Nephron (organoid): ENCODE data around the gene AURKAIP1.
"Not testable (repeated sequence)": the region's sequence is repeated elsewhere in the genome, so short reads cannot be mapped to it uniquely, and the experiment has no call there.

Experiments
- H3K27ac Mint-ChIP-seq, 3 experiments: 2 replicates each; pipeline ENCODE4 v1.8.0; 2020; ENCODE audit warnings: mixed read lengths in 3 of 3, mild to moderate bottlenecking in 2 of 3, moderate library complexity in 1 of 3
- H3K27me3 Mint-ChIP-seq: 2 replicates; pipeline ENCODE4 v1.8.0; 2021; ENCODE audit warnings: low read depth, mild to moderate bottlenecking, moderate library complexity, mixed read lengths
- H3K36me3 Mint-ChIP-seq: 2 replicates; pipeline ENCODE4 v1.8.0; 2020; ENCODE audit warnings: low read depth, mixed read lengths
- H3K4me1 Mint-ChIP-seq: 2 replicates; pipeline ENCODE4 v1.8.0; 2020; ENCODE audit warnings: mixed read lengths
- H3K4me3 Mint-ChIP-seq, 3 experiments: 2 replicates each; pipeline ENCODE4 v1.8.0; 2020; ENCODE audit warnings: mild to moderate bottlenecking in 3 of 3, mixed read lengths in 3 of 3, moderate library complexity in 2 of 3
- H3K9me3 Mint-ChIP-seq: 2 replicates; pipeline ENCODE4 v1.8.0; 2020; ENCODE audit warnings: mixed read lengths
- TF ChIP-seq, protein P1 (sequence below), 3 experiments: fragments of 200-600 bp; sonication (generic); IDR thresholded peaks; one replicate each; pipeline ENCODE4 v1.5.0; 2021; ENCODE audit warnings: antibody characterized with exemption in 3 of 3; ENCODE audit not compliant: unreplicated experiment in 3 of 3

AURKAIP1 gene

DNA sequence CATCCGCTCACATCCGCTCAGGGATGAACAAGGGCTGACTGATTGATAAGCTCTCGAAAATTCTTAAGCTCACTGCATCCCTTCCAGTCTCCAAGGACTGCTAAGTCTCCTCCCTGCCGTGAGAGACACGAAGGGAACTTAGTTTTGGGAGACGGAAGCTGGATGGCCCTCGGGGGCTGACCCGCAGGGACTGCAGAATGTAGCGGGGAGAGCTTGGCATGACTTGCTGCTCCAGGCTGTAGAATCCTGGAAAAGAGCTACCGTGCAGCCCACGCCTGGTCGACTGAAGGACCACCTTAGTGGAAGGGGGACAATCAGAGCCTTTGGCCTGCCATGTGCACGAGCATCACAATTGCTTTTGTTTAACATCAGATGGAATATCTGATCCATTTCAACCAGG lies 40.7 kb upstream of the AURKAIP1 start:
- no peak overlapping the region for H3K27ac Mint-ChIP-seq
- no peak overlapping the region for H3K4me3 Mint-ChIP-seq
- TF ChIP-seq, protein P1, sequence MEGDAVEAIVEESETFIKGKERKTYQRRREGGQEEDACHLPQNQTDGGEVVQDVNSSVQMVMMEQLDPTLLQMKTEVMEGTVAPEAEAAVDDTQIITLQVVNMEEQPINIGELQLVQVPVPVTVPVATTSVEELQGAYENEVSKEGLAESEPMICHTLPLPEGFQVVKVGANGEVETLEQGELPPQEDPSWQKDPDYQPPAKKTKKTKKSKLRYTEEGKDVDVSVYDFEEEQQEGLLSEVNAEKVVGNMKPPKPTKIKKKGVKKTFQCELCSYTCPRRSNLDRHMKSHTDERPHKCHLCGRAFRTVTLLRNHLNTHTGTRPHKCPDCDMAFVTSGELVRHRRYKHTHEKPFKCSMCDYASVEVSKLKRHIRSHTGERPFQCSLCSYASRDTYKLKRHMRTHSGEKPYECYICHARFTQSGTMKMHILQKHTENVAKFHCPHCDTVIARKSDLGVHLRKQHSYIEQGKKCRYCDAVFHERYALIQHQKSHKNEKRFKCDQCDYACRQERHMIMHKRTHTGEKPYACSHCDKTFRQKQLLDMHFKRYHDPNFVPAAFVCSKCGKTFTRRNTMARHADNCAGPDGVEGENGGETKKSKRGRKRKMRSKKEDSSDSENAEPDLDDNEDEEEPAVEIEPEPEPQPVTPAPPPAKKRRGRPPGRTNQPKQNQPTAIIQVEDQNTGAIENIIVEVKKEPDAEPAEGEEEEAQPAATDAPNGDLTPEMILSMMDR (IDR thresholded peaks at IDR 0.05; ENCODE audit: unreplicated experiment in 3 of 3) = no peak
- peaks cover 19% of the 10 kb centered on the region for H3K4me1 Mint-ChIP-seq
- H3K36me3 Mint-ChIP-seq = peaks cover 7% of the 10 kb centered on the region
- no peaks in the 10 kb centered on the region for H3K9me3 Mint-ChIP-seq
- H3K27me3 Mint-ChIP-seq = no peaks in the 10 kb centered on the region

DNA sequence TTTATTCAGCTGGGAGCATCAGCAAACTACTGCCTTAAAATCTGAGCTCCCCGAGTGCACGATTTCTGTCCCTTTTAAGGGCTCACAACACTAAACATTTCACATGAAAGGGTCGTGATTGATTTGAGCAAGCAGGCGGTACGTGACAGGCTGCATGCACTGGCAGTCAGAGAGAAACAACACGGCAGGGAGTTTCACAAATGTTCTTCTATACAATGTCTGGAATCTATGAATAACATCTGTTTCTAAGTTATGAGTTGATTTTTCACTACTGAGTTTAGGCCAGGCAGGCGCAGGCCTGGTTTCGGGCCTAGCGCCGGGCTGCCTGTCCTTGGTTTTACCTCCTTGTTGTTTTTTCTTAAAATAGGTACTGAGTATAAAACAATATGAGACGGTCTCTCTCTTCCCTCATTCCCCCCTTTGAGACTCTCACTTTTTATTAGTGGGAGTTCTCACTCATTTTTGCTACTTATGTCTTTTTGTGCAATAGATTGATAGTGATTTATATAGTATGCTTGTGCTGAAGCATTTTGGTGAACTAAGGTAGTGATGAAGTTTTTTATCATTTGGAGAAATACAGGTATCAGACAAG lies 37.4 kb upstream of the AURKAIP1 start:
- H3K4me3 Mint-ChIP-seq = peak overlapping the region in 1 of 3 experiments; percentile 9
- not testable (repeated sequence) for H3K27ac Mint-ChIP-seq

DNA sequence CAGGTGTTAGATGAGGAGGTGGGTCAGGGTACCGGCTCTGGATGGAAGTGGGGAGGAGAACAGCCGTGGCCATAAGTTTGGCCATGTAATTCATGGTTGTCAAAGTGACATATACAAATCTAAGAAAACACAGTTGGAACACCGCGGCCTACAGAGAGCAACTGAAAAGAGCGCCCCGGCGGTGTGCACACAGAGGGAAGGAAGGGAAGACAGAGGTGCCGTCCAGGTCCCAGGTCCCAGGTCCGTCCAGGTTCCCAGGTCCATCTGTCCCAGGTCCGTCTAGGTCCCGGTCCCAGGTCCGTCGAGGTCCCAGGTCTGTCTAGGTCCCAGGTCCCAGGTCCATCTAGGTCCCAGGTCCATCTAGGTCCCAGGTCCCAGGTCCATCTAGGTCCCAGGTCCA lies 36.6 kb upstream of the AURKAIP1 start:
- no peak overlapping the region for H3K27ac Mint-ChIP-seq
- TF ChIP-seq, protein P1 (IDR thresholded peaks at IDR 0.05; ENCODE audit: unreplicated experiment in 3 of 3) = no peak
- no peaks in the 10 kb centered on the region for H3K9me3 Mint-ChIP-seq
- peaks cover 13% of the 10 kb centered on the region for H3K36me3 Mint-ChIP-seq
- H3K4me1 Mint-ChIP-seq = peaks cover 14% of the 10 kb centered on the region
- no peaks in the 10 kb centered on the region for H3K27me3 Mint-ChIP-seq
- peak overlapping the region in 2 of 3 experiments; percentile 21 to 50 for H3K4me3 Mint-ChIP-seq

More for the DNA sequence above, 37.4 kb upstream of the AURKAIP1 start:
- not testable (repeated sequence) for H3K27me3 Mint-ChIP-seq, H3K9me3 Mint-ChIP-seq
- peaks cover 13% of the 10 kb centered on the region for H3K36me3 Mint-ChIP-seq
- peaks cover 14% of the 10 kb centered on the region for H3K4me1 Mint-ChIP-seq

DNA sequence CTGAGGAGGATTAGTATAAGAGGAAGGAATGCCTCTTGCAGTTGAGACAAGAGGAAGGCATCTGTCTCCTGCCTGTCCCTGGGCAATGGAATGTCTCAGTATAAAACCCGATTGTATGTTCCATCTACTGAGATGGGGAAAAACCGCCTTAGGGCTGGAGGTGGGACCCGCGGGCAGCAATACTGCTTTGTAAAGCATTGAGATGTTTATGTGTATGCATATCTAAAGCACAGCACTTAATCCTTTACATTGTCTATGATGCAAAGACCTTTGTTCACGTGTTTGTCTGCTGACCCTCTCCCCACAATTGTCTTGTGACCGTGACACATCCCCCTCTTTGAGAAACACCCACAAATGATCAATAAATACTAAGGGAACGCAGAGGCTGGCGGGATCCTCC lies 35.2 kb upstream of the AURKAIP1 start:
- H3K9me3 Mint-ChIP-seq, H3K27me3 Mint-ChIP-seq, H3K27ac Mint-ChIP-seq: not testable (repeated sequence)
- peaks cover 14% of the 10 kb centered on the region for H3K4me1 Mint-ChIP-seq
- peaks cover 18% of the 10 kb centered on the region for H3K36me3 Mint-ChIP-seq
- H3K4me3 Mint-ChIP-seq = peak overlapping the region; percentile 66 to 82 (median 78)

DNA sequence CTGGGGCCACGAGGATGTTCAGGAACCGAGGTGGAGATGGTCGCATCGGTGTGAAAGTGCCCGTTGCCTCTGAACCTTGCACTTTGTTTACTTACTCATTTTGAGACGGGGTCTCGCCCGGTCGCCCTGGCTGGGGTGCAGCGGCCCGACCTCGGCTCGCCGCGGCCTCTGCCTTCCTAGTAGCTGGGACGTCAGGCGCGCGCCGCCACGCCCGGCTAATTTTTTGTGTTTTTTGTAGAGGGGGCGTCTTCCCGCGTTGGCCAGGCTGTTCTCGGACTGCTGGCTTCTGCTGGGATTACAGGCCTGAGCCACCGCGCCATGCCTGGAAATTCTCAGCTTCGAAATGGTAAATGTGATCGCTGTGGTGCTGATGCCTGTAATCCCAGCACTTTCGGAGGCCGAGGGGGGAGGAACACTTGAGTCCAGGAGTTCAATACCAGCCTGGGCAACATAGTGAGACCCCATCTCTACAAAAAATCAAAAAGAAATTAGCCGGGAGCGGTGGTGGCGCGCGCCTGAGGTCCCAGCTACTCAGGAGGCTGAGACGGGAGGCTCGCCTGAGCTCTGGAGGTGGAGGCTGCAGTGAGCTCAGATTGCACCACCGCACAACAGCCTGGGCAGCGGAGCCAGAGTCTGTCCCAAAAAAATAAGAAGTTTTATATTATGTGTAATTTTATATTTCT lies 32.8 kb upstream of the AURKAIP1 start:
- H3K4me1 Mint-ChIP-seq = peaks cover 17% of the 10 kb centered on the region
- H3K27me3 Mint-ChIP-seq = no peaks in the 10 kb centered on the region
- TF ChIP-seq, protein P1 (IDR thresholded peaks at IDR 0.05; ENCODE audit: unreplicated experiment in 3 of 3) = peak in 2 of 3 experiments; percentile 5 to 15
- H3K9me3 Mint-ChIP-seq = no peaks in the 10 kb centered on the region
- H3K4me3 Mint-ChIP-seq = peak overlapping the region; percentile 89 to 91 (median 90)
- H3K27ac Mint-ChIP-seq = peak overlapping the region; percentile 68 to 95 (median 73)
- peaks cover 30% of the 10 kb centered on the region for H3K36me3 Mint-ChIP-seq

DNA sequence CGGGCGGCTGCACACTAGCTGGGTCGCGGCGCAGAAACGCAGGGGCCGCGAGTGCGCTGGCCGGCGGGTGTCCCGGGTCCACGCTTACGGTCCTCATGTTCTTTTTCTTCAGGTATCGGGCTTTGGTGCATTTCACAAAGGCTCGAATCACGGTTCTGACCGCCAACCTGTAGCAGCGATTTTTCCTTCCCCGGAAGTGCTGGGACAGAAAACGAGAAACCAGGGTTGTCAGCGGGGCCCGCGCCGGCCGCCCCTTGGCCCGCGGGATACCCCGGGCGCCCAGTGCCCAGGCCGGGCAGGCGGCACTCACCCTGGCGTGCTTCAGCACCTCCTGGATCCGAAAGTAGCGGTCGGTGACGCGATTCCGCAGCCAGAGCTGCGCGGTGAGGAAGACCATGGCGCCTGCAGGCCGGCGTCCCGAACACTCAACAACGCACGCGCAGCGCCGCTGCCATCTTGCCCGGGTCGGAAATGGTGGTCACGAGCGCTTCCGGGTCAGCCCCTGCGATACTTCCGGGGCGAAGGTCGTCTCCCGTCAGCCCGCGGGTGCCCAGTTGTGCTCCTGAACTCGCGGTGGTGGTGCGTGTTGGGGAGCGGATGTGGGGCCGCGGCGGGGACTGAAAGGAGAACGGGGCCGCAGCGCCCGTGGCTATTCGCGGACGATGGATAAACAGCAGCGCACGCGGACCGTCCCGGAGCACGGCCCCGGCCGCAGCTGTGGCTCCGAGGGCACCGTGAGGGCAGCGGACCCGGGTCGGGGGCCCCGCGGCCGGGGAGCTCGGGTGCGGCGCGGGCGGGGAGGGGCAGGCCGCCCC lies 32.0 kb upstream of the AURKAIP1 start, which contains the start of gene MRPL20:
MRPL20 (minus strand) TSS at position 473 of the 815 bp plus-strand sequence; CDS start at position 397, 76 bp downstream.
- TF ChIP-seq, protein P1 (IDR thresholded peaks at IDR 0.05; ENCODE audit: unreplicated experiment in 3 of 3) = no peak
- Mint-ChIP-seq H3K4me1 (peaks cover 16% of the 10 kb centered on the region), H3K36me3 (peaks cover 34% of the 10 kb centered on the region), H3K9me3 (no peaks in the 10 kb centered on the region), H3K4me3 (peak within 1 kb of the TSS; percentile 96 to 98 (median 97)), H3K27ac (peak within 1 kb of the TSS; percentile 68 to 95 (median 94)), H3K27me3 (no peaks in the 10 kb centered on the region)
